HG03460 (cell line): ENCODE results near the gene DOC2A.
"Not testable (repeated sequence)": the region's sequence is repeated elsewhere in the genome, so short reads cannot be mapped to it uniquely, and the experiment has no call there.

Experiments
- ATAC-seq: cut with Tn5 transposase; IDR thresholded peaks from one replicate; pipeline ENCODE4 v1.9.1; 2021; ENCODE audit not compliant: unreplicated experiment

DOC2A gene

DNA sequence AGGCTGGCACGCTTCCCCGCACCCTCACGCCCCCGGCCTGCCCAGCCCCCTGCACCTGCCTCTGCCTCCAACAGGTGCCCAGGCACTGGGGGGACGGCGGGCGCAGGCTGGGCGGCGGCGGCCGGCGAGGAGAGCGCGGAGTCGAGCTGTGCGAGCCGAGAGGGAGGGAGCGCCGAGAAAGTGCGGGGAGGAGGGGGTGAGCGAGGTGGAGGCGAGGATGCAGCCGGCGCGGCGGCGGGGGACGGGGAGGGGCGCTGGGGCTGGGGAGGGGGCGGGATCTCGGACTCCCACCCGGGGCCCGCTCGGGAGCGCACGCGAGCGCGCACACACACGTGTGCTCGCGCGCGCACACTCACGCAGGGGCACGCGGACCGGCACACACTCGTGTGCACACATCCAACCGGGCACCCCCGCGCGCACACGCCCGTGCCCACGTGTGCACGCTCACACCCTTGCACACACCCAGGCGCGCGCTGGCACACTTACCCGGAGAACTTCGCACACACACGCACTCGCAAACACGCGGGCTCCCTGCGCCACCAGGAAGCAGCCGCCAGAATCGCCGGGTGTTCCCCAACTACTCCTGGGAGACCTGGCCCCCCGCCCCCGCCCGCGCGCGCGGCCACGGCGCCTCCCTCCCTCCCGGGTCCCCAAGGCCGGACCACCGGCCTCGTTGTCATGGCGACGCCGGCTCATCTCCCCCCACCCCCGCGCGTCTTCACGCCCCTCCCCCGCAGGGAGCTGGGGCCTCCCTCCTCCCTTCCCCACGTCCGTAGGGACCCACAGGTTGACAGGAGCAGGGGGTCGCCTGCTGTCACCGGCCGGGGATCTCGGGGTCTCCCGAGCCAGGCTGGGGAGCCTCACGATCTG lies at the start of gene DOC2A:
Gene DOC2A (minus strand): TSS at position 184 of the 870 bp plus-strand sequence. CDS start 805 bp downstream, outside the sequence.
- no peak for ATAC-seq

DNA sequence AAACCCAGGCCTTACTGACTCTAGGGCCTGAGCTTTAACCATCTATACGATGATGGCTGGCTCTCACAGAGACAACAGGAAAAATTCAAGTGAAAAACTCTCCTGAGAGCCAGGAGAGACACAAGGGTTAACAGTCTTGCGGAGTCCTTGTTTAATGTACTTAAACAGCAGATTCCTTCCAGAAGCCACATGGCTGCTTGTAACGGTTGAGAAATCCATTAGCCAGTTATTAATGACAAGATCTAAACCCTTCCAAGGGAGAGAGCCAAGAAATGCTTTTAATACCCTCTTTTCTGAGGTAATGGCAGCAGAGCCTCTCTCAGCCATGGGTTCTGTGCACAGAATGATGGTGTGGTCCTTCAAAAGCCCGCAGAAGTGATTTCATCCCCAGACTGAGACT lies 49.5 kb upstream of the DOC2A start:
- ATAC-seq = no peak

DNA sequence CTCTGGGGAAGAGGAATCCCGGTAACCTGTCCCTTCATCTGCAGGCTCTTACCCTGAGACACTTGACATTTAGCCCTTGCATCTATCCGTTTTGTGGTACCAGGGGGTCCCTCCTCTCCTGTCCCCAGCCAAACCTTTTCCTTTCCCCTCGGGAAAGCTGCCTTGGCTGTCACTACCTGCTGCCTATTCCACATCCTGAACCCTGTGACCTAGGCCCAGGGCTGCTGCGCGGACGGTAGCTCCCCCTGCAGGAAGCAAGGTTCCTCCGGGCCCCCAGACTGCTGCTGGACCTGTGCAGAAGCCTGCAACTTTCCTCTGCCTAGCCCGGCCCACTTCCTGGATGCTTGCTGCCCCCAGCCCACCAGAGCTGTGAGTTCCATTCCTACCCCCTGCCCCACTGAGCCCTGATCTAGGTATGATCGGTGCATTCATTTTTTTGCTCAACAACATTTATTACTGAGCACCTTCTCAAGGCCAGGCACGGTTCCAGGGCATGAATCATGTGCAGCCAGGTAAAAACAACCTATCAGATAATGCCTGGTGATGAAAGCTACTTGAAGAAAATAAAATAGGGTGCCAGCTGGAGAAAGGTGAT lies 44.2 kb upstream of the DOC2A start:
- ATAC-seq = no peak

DNA sequence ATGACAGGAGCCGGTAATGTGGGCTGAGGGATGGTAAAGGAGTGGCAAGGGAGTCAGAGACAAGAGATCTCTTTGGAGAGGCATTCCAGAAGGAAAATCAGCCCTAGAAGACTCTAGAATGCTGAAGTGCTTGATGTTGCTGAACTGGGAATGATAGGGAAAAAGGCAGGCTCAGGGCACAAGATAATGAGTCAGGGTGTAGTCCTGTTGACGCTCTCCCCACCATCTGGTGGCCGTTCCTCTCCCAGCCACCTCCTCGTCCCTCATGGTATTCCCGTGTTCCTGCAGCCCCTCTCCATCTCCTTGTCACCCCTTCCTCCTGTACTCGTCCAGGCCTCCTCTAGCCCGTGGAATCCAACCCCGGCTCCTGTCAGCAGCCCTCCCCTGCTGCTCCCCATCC lies 43.6 kb upstream of the DOC2A start:
- no peak for ATAC-seq

DNA sequence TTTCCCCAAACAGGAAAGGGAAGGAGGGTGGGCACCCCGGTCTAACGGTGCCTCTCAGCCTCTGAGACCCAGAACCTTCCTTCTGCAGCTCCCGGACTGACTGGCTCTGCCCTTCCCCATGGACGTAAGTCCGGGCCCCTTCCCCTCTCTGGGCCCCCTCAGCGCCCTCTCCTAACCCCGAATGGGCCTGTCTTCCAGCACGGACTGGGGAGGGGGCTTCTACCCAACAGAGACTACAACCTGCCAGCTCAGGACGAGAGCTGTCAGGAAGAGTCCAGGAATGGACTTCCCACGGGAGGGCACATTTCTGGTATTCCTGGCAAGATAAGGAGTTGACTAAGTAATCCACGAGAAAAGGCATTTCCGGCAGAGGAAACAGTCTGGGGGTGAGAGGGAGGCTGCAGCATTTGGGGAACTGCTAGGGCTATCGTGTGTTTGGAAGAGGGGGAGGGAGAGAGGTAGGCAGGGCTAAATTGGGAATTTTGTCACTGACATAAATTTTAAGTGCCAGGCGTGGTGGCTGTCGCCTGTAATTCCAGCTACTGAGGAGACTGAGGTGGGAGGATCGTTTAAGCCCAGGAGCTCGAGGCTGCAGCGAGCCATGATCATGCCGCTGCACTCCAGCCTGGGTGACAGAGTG lies 42.7 kb upstream of the DOC2A start:
- peak; percentile 14 for ATAC-seq

DNA sequence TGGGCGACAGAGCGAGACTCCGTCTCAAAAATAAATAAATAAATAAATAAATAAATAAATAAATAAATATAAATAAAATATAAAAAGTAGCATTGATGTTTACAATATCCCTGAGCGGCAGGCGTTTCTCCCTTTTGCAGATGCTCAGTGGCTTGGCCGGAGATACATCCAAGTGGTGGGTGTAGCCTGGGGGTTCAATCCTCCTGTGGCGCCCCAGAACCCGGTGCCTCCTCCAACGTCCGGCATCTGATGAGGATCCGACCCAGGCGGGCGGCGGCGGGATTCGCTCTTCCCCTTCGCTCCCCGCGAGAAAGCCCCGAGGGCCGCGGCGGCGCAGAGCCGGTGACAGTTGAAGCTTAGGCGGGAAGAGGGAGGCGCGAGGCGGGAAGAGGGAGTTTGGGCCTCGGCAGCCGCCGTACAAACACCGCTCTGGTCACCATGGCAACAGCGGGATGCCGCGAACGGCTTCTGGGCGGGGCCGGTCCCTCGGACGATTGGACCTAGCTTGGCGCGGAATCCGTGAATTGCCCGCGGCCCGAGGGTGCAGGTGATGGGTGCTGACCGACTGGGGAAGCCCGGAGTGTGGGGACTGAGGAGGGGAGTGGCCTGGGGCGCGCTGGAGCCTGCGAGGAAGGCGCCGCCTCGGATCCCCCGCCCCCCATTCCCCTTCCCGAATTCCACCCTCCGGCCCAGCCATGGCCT lies 42.0 kb upstream of the DOC2A start:
- peak; percentile 60 for ATAC-seq

DNA sequence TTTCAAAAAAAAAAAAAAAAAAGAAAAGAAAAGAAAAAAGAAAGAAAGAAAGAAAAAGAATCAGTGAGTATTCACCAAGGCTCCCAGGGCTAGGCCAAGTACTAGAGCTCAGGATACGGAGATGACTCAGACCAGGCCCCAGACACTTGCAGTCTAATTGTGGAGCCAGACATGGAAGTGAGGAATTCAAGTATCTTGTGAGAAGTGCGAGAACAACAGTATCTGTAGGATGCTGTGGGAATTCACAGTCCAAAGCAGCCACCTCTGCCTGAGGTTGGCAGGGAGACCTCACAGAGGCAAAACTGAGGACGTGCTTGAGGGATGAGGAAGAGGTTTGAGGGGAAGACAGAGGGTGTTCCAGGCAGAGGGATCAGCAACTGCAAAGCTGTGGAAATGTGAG lies 40.7 kb upstream of the DOC2A start:
- no peak for ATAC-seq

DNA sequence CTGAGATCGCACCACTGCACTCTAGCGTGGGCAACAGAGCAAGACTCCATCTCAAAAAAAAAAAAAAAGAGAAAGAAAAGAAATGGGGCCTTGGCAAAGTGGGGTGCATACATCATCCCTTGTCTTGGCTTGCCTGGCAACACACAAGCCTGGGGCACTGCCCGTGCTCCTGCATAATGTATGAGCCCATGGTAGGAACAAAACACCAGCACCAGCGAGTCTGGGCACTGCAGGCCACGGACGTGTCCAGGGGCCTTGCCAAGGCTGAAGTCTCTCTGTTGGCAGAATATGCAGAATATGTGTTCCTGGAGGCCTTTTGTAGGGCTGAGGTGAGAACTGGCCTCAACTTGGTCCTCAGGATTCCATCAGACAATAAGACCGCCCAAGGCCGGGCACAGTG lies 39.0 kb upstream of the DOC2A start:
- no peak for ATAC-seq

DNA sequence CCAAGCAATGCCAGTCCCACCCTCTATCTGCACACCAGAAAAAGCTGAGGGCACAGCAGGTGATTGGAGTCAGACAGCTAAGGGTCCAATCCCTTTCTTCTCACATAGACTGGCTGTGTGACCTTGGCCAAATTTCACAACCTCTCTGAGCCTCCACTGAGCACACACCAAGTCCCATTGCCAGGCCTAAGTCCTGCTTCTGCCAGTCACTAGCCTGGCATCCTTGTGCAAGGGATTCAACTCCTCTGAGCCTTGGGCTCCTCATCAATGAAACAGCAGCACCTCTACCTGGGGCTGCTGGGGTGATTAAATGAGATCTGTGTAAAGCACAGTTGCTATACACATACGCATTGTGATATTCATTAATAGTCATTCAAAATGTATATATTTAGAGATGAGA lies 35.8 kb upstream of the DOC2A start:
- no peak for ATAC-seq

DNA sequence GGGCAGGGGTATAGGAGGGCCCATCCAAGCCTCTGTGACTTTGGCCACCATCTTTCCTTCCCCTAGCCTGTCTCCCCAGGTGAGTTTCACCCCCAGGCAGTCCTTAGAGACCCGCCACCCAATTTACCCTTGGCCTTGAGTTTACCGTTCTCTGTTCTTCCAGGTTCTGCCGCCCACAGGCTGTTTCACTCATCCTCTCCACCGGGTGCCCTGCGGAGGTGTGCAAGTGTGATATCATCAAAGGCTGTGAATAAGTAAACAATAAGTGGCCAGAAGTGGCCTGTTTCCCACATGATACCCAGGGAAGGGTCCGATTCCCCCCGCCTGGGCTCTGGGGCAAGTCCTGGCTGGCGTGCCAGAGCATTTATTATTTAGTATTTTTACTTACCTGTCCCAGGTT lies 35.4 kb upstream of the DOC2A start:
- no peak for ATAC-seq

DNA sequence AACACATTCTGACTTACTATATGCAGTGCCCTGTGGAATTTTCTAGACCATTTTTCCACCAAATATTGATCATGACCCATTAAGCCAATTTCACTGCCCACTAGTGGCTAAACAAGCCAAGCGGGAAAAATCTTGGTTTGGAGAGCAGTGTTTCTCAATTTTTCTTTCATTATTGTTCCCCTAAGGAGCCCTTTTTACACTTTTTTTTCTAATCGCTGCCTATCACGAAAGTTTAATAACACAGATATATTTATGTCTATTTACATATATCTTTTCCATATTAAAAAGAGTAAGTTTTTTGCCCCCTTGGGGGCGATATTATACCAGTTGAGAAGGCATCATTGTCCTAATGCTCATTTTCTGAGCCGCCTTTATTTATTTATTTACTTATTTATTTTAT lies 31.0 kb upstream of the DOC2A start:
- ATAC-seq = no peak

DNA sequence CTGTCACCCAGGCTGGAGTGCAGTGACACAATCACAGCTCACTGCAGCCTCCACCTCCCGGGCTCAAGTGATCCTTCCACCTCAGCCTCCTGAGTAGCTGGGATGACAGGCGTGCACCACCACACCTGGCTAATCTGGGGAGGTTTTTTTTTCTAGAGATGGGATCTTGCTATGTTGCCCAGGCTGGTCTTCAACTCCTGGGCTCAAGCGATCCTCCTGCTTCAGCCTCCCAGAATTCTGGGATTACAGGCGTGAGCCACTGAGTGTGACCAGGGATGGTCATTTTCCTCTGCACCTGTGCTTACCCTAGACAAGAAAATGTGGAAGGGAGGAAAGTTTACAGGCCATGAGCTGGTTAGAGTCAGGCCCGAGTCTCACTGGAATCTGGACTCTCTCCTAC lies 29.9 kb upstream of the DOC2A start:
- not testable (repeated sequence) for ATAC-seq

DNA sequence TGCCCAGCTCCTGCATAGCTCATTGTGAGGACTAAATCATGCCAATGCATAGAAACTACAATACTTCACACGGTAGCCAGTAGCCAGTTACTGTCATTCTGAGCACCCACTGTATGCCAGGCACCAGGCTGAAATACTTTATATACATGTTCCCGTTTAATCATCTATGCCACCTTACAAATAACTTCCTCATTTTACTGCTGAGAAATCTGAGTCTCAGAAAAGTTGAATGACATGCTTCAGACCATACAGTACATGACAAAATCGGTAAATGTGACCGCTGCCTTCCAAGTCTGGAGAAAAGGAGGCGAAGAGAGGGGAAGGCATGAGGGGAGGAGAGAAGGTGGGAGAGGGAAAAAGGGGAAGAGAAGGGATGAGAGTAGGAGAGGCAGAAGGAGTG lies 29.4 kb upstream of the DOC2A start:
- ATAC-seq = no peak

DNA sequence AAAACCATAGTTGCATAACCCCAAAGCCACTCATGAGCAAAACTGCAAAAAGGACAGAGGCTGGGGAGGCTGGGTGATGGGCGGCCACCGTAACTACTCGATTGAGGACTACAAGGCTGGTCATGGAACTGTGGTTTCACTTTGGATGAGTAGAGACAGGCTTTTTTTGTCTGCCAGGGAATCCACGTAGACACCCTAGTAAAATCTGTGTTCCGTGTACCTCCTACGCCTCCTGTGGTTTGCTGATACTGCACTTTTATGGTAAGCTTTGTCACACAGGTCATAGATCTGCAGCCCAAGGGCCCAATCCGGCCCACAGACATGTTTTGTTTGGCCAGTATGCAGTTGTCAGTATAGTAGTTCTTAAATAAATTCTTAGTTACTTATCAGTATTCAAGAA lies 22.4 kb upstream of the DOC2A start:
- ATAC-seq = no peak

DNA sequence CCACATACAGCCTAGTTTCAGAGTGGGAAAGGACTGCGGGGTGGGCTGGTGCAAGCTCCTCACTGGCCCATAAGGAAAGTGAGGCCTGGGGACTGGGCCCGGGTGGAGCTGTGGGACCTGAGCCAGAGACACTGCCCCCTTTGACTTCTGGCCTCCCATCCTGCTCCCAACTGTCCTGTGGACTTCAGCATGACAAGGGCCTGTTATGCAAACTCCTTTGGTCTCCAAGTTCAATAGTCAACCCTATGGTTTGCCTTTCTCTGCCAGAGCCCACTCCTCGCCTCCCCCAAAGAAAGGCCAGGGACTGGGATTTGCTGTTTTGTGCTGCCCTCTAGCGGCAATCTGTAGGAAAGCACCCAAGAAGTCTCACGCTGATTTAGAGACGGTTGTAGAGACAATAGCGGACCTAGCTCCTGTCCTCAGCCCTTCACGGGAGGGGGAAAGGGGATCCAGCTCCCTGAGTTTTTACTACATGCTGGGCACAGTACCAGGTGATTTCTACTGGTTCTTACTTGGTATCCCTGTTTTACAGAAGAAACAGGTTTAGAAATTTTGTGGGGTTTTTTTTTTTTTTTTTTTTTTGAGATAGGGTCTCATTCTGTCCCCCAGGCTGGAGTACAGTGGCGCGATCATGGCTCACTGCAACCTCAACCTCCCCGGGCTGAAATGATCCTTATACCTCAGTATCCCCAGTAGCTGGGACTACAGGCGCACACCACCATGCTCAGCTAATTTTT lies 21.4 kb upstream of the DOC2A start:
- no peak for ATAC-seq

DNA sequence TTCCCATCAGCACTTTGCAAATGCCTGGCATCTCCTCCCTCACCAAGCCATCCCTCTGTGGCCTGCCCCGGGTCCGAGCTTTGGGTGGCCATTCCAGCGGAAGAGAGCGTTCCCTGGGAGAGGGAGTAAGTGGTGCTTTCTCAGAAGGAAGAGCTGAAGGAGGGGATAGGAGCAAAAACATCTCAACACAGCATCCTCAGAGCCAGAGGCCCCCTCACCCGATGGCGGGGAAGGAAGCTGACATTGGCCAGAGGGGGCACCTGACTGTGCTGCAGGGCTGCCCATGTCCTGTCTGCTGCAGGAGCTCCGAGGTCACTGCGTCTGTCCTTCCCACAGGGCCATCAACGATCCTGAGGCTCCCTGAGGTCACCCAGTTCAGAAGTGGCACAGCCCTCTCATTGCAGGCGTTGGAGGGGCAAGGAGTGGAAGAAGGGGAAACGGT lies 20.7 kb upstream of the DOC2A start:
- no peak for ATAC-seq

DNA sequence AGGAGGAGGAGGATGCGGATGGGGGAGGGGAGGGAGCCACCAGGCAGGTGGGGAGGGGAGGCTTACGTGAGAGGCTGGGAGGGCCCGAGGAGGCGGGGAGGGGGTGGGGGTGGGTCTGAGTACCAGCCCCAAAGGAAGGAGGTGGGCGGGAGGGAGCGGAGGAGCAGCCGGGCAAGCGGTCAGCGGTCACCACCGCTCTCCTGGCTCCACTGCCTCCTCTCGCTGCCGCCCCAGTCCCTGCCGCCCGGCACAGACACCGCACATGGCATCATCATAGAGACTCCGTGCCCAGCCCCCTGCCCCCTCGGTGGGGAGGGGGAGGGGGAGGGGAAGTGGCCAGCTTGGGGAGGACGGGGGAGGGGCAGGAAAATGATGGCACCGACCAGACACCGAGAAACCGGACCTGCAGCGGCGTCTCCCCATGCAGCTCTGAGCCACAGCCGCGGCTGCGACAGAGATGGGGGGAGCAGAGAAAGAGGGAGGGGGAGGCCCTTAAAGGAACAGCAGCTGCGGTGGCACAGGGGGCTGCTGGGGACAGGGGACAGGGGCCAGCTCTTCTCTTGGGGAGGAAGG lies 20.1 kb upstream of the DOC2A start, which contains the start of gene TLCD3B:
Gene TLCD3B (minus strand): TSS at position 431 of the 573 bp plus-strand sequence. CDS start 744 bp downstream, outside the sequence.
- ATAC-seq = no peak

DNA sequence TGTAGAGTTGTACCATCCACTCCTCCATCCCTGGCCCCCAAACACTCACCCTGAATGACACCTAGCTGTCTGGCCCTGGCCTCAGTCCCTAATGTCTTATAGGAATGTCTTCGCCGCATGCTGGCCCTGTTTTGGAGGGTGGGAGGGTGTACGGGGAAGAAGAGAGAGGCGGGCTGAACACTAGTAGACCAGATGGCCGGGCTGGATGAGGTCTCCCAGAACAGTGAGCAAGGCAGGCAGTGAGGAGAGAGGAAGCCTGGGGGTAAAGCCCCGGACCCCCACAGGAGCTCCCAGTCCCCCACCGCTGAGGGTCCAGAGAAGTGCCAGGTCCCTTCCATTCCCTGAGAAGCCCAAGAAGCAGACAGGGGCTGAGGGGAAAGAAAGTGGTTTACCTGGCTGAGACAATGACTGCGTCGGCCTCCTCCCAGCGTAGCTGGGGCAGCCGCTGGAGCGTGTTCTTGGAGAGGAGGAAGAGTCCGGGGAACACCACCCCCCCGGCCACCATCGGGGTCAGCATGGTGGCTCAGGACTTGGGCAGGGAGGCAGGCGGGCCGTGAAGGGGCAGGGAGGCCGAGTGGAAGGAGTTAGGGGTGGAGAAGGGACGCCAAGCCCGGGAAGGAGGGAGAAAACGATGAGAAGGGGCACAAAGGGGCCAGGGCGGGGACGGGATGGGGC lies 19.3 kb upstream of the DOC2A start:
- ATAC-seq = no peak

DNA sequence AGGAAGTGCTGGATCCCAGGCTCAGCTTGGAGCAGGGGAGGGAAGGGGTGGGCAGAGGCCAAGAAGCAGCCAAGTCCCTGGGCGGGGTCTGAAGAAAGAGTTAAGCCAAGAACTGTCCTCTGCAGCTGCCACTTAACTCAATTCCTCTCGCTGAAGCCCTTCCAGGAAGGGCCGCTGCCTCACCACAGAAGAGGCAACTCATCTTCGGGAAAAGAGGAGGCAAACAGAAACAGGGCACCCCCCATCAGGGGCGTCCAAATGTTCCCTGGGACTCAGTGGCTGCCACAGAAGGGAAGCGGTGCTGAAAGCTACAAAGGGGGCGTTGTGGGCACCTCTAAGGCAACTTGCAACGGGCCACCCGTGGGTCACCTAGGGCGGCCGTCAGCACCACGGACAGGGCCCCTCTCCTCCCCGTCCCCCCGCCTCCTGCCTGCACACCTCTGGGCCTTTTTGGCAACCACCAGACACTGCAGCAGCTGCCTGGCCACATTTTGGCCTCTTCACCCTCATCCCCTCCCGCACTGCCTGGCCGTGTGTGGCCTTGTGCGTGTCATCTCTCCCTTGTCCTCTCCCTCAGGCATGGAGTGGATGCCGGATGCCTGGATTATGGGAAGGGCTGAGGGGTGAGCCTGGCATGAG lies 17.7 kb upstream of the DOC2A start:
- ATAC-seq = no peak
